ENCODE measurements around the gene RHOT2. TPM values are rescaled to one million over a fixed set of nuclear protein-coding genes. Genes with fewer than 3 reads are reported as not detected.

Gene RHOT2
- total RNA-seq, 2 donors from 2014 or later: 118 to 158 TPM

DNA sequence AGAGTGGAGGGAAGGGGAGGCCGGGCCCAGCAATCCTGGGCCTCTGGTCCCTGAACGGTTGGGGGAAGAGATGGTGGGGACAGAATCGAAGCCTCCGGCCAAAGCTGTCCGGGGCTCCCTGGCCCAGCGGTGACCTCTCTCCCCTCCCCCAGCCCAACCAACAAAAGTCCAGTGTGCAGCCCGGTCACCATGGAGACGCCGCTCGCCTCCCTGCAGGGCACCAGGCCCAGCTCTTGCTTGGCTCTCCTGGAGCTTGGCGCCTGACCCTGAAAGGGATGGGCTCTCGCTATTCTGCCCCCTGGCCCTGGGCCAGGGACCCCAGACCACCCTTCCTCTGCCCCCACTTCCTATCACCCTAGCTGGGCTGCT, 48.3 kb downstream of the RHOT2 start:
- DNase-seq (no peak), ATAC-seq (no peak)
- intact Hi-C loops (cut with DNase I, micrococcal nuclease): no loop called here

DNA sequence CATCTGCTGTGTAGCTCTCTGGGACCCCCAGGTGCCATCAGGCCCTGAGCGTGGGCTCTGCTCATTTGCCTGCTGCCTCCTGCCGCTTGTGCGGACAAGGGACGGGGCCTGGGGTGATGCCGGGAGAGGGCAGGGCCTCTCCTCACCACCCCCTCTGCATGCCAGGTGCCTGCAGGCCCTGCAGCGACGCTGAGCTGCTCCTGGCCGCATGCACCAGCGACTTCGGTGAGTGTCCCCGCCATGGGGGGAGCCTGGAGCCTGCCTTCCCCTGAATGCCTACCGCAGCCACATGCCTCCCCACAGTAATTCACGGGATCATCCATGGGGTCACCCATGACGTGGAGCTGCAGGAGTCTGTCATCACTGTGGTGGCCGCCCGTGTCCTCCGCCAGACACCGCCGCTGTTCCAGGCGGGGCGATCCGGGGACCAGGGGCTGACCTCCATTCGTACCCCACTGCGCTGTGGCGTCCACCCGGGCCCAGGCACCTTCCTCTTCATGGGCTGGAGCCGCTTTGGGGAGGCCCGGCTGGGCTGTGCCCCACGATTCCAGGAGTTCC, 48.9 kb downstream of the RHOT2 start:
- DNase-seq (no peak), ATAC-seq (no peak)
- intact Hi-C loops (cut with DNase I, micrococcal nuclease): no loop called here

DNA sequence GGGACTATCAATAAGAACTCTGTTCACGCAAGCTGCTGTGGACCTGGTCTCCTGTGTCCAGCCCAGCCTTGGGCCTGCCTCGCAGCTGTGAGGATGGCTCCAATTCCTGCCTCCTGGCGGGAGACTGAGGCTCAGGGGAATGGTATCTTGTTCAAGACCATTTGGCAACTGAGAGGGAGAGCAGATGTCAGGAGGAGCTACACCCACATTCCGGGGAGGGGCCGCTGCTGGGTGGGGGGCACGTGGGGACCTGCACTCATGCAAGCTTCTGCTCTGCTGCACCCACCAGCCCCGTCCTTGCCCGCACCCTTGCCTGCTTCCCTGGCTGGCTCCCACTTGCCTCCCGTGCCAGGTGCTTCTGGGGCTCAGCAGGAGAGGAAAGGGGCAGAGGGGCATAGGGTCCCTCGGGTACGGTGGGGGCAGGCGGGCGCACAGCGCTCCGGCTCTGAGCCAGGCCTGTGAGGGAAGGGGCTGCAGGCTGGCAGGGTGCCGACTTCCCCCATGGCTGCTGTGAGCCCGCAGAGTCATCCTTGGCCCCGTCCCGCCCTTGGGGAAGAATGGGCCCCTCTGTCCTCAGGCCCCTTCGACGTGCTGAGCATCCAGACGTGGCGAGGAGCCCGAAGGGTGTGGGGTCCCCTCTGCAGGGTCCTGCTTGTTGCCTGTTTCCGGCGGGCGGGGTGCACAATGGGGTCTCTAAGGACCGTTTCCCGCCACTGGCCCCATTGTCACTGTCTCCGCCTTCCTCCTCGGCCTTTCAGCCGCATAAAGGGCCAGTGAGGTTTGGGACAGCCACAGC, 49.7 kb downstream of the RHOT2 start:
- intact Hi-C loops (cut with DNase I, micrococcal nuclease): no loop called here
- ATAC-seq: no peak

DNA sequence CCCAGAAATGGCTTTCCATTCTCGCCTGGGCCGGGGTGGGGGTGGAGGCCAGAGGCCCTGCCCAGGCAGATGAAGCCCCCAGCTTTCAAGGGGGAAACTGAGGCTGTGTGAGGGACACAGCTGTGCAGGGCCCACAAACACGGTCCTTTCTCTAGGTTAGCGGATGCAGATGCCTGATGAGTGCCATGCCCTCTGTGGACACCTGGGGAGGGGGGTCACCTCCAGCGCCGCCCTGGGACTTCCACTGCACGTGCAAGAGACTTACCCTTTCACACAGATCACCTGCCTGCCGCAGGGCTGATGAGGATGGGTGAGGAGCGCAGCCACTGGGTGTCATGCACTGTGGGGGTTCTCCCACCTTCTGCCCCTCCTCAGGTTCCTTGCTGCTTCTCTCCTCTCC, 50.5 kb downstream of the RHOT2 start:
- DNase-seq: no peak
- intact Hi-C loops (cut with DNase I, micrococcal nuclease): no loop called here
- no peak for ATAC-seq

More for the DNA sequence above, 49.7 kb downstream of the RHOT2 start:
- DNase-seq: no peak

DNA sequence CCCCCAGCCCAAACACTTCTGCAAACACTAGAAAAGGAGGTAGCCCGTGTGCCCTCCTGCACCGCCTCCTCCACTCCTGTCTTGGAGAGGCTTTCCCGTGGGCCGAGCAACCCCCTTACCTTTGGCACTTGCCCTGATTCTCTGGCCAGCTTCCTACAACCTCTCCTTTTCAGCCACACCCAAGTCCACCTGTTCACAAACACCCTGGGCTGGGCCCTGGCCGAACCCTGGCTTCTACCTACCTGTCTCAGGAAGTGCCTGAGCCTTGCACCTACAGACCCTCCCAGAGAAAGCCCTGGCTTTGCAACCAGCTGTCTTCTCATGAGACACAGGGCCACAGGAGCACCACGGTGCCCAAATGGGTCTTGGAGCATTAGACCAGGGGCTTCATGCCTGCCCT, 51.0 kb downstream of the RHOT2 start:
- intact Hi-C loops (cut with DNase I, micrococcal nuclease): no loop called here

DNA sequence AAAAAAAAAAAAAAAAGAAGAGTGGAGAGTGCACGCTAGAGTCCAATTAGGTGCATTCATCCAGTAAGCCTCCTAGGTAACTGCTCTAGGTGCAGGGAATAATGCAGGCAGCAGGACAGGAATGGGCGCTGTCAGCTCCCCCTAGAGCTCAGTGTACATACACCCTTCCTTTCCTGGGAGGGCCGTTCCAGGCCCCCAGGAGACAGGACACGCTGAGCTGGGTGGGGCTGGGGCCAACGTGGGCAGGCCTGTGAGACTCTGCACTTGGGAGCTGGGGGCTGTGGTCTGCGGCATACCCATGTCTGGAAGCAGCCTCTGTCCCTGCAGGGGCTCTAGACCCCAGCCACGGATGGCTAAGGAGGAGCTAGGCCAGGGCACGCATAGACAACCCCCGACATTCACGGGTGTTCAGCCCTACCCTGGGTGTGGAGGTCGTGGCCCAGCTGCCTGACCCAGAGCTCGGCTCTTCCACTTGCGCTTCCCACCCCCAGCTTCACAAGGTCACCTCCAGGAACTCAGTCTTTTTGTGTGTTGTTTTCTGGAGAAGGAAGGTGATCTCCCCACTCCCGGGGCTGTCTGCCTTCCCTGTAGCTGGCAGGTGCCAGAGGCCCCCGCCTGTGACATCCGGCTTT, 52.0 kb downstream of the RHOT2 start:
- peak in 1 of 2 donors; percentile 46 for DNase-seq
- ATAC-seq: peak; percentile 30
- intact Hi-C loops (cut with DNase I, micrococcal nuclease): no loop called here

More for the DNA sequence above, 51.0 kb downstream of the RHOT2 start:
- peak; percentile 74 to 80 for DNase-seq
- ATAC-seq: peak; percentile 52

DNA sequence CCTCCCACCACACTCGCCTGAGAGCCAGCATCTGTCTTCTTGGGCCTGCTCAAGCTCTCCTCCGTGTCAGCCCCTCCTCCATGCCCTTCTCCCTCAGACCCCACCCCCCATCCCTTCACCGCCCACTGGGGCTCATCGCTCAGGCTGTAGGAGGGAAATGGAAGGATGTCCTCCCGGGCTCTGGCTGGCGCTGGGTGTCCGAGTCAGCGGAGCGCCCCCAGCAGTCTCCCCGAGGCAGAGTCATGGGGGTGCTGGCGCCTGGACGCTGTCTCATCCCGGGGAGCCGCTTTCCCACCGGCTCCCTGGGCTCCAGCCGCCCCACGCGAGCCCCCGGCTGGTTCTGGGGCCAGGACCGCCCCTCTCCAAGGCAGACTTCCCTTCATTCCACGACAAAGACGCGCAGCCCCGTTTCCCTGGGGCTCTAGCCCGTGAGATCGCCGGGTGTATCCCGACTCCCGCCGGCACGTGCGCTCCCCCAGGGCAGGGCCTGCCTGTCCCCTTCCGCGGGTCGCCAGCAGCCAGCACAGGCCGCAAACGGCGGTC, 52.6 kb downstream of the RHOT2 start:
- DNase-seq (peak; percentile 56 to 63), ATAC-seq (peak; percentile 30)

DNA sequence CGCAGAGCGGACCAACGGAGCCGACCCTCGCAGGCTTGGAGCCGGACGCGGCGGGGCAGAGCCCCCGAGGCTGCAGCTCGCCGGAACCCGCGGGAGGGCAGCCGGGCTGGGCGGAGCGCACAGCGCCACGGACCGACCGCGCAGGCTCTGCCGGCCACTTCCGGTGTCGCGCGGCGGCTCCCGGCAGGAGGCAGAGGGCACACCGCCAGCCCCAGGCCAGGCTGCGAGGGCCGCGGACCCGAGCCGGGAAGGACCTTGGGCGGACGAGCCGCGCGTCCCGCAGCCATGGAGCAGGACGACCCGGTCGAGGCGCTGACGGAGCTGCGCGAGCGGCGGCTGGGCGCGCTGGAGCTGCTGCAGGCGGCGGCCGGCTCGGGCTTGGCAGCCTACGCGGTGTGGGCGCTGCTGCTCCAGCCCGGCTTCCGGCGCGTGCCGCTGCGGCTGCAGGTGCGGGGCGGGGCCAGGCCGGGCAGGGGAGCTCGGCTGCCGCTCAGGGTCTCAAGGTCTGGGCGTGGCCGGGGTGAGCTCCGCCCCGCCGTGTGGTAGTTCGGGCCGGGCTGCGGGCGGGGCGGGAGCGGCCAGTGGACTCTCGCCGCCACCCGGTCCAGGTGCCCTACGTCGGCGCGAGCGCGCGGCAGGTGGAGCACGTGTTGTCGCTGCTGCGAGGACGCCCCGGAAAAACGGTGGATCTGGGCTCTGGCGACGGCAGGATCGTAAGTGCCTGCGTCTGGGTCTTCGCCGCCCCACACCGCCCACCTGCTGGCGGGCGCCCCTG, 53.2 kb downstream of the RHOT2 start, which contains the start of gene ANTKMT:
Gene ANTKMT (plus strand): TSS at position 157 of the 775 bp plus-strand sequence. CDS start 129 bp downstream, at position 286.
- ATAC-seq (peak; percentile 71), DNase-seq (peak; percentile 87 to 90)
- intact Hi-C loops (cut with DNase I, micrococcal nuclease): no loop called here

More for the DNA sequence above, 52.6 kb downstream of the RHOT2 start:
- intact Hi-C loops (cut with DNase I, micrococcal nuclease): no loop called here

DNA sequence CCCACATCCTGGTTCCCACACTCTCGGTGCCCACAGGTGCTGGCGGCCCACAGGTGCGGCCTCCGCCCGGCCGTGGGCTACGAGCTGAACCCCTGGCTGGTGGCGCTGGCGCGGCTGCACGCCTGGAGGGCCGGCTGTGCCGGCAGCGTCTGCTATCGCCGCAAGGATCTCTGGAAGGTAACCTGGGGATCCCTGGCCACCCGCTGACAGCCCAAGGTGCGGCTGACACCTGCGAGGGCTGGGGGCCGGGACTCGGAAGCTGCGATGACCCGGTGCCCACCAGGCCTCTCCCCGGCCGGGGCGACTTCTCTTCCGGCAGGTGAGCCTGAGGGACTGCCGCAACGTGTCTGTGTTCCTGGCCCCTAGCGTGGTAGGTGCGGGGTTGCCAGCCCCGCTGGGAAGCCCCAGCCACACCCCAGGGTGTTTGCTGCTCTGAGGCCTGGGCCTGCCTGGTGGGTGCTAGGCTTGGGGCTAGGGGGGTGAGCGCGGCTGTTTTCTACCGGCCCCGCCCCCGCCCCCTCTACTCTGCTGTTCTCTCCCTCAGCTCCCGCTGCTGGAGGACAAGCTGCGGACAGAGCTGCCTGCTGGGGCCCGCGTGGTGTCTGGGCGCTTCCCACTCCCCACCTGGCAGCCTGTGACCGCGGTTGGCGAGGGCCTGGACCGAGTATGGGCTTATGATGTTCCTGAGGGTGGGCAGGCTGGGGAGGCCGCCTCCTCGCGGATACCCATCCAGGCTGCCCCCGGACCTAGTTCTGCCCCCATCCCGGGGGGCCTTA, 54.0 kb downstream of the RHOT2 start:
- ATAC-seq: no peak
- intact Hi-C loops (cut with DNase I, micrococcal nuclease): no loop called here
- DNase-seq: no peak

DNA sequence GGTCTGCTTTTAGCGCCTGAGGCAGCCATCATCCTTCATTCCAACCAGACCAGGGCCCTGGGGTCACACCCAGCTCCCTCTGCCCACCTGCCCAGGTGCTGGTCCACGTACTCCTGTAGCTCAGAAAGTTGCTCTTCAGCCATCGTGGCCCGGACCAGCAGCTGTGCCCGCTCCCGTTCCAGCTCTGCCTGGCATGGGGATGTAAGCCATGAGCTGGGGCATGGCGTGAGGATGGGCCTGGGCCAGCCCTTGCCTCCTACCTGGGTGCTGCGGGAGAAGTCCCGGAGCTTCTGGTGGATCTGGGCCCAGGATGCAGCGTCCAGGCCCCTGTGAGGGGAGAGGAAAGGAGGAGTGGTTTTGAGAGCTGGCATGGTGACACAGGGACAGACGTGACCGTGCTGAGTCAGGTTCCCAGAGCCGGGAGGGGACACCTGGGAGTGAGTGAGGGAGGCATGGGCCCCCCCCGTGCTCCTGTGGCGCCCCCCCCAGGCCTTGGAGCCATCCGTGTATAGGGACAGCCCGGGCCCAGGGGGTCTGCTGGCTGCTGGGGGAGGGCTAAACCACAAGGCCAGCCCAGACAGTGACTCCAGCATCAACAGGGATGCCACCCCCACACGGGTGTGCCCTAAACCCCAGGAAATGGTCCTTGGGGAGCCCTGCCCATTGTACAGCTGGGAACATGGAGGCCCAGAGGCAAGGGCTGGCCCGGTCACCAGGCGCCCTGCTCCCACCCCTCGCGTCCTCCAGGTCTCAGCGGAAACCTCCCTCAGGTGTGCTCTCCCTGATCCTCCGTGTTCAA, 55.1 kb downstream of the RHOT2 start:
- no peak for DNase-seq
- no peak for ATAC-seq
- intact Hi-C loops (cut with DNase I, micrococcal nuclease): no loop called here

DNA sequence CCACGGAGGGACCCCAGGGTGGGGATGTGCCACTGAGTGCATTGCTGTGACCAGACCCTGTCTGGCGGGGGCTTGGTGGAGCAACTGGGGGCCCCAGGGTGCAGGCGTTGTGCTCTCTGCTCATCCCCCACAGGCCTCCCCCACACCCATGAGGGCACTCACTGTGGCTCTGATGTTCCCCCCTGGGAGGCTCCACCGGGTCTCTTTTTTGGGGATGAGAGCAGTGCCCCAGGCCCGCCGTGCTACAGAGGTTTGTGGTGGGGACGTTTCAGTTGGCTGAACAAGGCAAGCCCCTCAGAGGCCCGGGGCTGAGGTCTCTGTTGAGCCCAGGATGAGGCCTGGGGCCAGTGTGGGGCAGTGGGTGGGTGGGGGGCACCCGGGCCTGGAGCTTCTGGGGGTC, 55.8 kb downstream of the RHOT2 start:
- no peak for DNase-seq
- ATAC-seq: no peak
- intact Hi-C loops (cut with DNase I, micrococcal nuclease): no loop called here

Other genes with a start within 250 kb of the RHOT2 start
- gene RAB11FIP3, start 242.5 kb upstream of the RHOT2 start, total RNA-seq: 10 to 100 TPM; 21.2 to 23.2 TPM
- gene CAPN15, start 140.4 kb upstream of the RHOT2 start, total RNA-seq: 100 to 1,000 TPM in 1 of 2 donors, 10 to 100 TPM in 1; 98.8 to 102 TPM
- not detected for gene PRR35, start 107.7 kb upstream of the RHOT2 start, total RNA-seq
- under 1 TPM in 1 of 2 donors, not detected in 1; 0.36 TPM for gene NHLRC4, start 101.1 kb upstream of the RHOT2 start, total RNA-seq
- gene PIGQ, start 98.2 kb upstream of the RHOT2 start, total RNA-seq: 10 to 100 TPM; 37.6 to 39.5 TPM
- 10 to 100 TPM; 38.2 to 43.4 TPM for gene RAB40C, start 78.1 kb upstream of the RHOT2 start, total RNA-seq
- 1 to 10 TPM in 1 of 2 donors, under 1 TPM in 1; 0.64 to 3.6 TPM for gene WFIKKN1, start 37.1 kb upstream of the RHOT2 start, total RNA-seq
- gene METTL26, start 31.8 kb upstream of the RHOT2 start, total RNA-seq: 10 to 100 TPM; 42.0 to 52.0 TPM
- 100 to 1,000 TPM in 1 of 2 donors, 10 to 100 TPM in 1; 98.5 to 161 TPM for gene MCRIP2, start 26.3 kb upstream of the RHOT2 start, total RNA-seq
- gene WDR90, start 18.8 kb upstream of the RHOT2 start, total RNA-seq: 10 to 100 TPM; 28.3 to 57.6 TPM
- gene RHBDL1, start 7.5 kb downstream of the RHOT2 start, total RNA-seq: 1 to 10 TPM; 4.4 to 5.3 TPM
- gene STUB1, start 12.3 kb downstream of the RHOT2 start, total RNA-seq: 100 to 1,000 TPM in 1 of 2 donors, 10 to 100 TPM in 1; 86.6 to 105 TPM
- 10 to 100 TPM; 41.6 to 49.2 TPM for gene JMJD8, start 16.2 kb downstream of the RHOT2 start, total RNA-seq
- gene WDR24, start 22.3 kb downstream of the RHOT2 start, total RNA-seq: 10 to 100 TPM in 1 of 2 donors, 1 to 10 TPM in 1; 9.5 to 10.6 TPM
- 1 to 10 TPM; 1.2 to 3.1 TPM for gene FBXL16, start 37.7 kb downstream of the RHOT2 start, total RNA-seq
- gene METRN, start 47.0 kb downstream of the RHOT2 start, total RNA-seq: 10 to 100 TPM; 21.7 to 37.8 TPM
- gene ANTKMT, start 53.0 kb downstream of the RHOT2 start, total RNA-seq: 10 to 100 TPM; 47.2 to 48.6 TPM
- under 1 TPM; 0.75 to 0.95 TPM for gene CCDC78, start 58.3 kb downstream of the RHOT2 start, total RNA-seq
- gene HAGHL, start 59.0 kb downstream of the RHOT2 start, total RNA-seq: 1 to 10 TPM; 2.0 to 3.3 TPM
- 10 to 100 TPM; 36.0 to 50.2 TPM for gene CIAO3, start 72.9 kb downstream of the RHOT2 start, total RNA-seq
- 1 to 10 TPM; 6.4 to 7.0 TPM for gene MSLN, start 92.6 kb downstream of the RHOT2 start, total RNA-seq
- 10 to 100 TPM; 21.3 to 24.1 TPM for gene RPUSD1, start 120.2 kb downstream of the RHOT2 start, total RNA-seq
- gene CHTF18, start 120.5 kb downstream of the RHOT2 start, total RNA-seq: 10 to 100 TPM in 1 of 2 donors, 1 to 10 TPM in 1; 9.5 to 20.3 TPM
- under 1 TPM; 0.40 to 0.53 TPM for gene GNG13, start 132.6 kb downstream of the RHOT2 start, total RNA-seq